Embryonic facial prominence (tissue), 1 donor: ENCODE data around the gene GNAZ.

ENCODE experiments used
- DNase-seq: peaks from one replicate; pipeline ENCODE4 v3.0.0-alpha.2; 2016; ENCODE audit errors: extremely low spot score

The GNAZ gene

DNA sequence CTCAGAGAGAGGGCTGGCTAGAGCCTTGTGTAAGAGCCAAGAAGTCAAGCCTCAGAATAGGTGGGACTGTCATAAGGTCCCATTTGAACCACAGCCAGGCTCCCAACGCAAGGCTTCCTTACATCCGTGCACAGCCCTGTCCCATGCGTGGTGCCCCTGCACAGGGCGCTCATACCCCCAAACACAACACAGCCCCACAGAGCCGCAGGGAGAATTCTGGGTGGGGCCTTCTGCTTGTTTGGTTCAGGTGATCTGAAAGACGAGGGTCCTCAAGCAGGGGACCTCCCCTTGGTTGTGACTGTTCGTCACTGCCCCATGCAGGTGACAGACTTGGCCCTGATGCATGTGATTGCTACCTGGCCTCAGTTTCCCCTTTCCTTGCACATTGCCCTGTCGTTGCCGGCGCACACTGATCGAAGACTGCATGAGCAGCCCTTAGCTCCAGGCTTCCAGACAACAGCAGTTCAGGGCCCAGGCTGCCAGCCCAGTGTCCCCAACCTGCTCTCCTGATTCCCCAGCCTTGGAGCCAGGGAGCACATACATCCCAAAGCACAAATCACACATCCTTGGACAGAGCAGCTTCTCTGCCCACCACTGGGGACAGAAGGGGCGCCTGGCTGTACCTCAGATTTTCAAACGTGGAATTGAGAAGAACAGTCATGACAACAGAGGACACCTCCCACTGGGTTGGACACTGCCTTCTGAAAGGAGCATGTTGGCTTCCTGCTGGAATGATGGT is 22.1 kb downstream of the GNAZ start:
- DNase-seq: no peak

DNA sequence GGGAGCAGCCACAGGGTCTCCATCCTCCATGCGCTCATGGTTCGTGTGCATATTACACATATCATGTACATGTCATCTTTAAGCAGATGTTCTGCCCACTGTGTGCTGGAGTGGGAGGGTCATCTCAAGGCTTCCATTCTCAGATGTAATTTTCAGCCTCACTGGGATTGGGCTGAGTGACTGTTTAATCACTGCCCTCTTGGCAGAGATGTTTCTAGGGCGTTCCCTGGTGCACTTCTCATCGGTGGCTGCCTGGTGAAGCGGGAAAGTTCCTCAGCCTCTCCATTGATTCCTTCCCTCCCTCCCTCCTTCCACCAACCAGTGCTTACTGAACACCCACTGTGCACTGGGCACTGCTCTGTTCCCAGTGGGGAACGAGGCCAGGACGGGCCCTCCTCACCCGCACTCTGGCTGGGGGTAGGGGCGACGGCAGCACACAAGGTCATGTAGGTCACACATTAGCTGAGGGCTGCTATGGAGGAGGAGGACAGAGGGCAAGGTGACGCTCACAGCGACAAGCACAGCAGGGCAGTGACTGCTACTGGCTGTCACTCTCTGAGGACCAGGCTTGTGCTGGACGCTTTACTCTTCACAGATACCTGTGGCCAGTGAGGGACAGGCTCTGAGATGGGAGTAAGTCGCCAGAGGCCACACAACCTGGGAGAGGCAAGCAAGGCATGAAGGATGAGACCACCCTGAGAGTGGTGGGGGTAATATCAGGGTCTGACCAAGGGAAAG is 22.9 kb downstream of the GNAZ start:
- DNase-seq: no peak

DNA sequence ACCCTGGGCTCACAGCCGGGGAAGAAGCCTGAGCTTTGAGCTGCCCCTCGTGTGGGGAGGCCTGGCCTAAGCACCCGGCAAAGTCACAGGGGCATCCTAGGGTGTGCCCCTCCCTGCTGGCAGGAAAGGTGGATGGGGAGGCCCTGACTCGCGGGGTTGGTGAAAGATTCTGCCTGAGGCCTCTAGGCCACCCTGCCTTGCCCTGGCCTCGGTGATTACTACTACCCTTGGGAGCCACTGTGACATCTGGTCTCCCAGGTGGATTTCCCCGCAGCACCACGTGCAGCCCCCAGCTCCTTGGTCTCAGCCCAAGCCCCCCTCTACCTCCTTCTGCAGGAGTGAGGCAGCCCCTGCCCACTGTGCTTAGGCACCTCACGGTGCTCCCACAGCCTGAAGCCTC is 23.9 kb downstream of the GNAZ start:
- no peak for DNase-seq

DNA sequence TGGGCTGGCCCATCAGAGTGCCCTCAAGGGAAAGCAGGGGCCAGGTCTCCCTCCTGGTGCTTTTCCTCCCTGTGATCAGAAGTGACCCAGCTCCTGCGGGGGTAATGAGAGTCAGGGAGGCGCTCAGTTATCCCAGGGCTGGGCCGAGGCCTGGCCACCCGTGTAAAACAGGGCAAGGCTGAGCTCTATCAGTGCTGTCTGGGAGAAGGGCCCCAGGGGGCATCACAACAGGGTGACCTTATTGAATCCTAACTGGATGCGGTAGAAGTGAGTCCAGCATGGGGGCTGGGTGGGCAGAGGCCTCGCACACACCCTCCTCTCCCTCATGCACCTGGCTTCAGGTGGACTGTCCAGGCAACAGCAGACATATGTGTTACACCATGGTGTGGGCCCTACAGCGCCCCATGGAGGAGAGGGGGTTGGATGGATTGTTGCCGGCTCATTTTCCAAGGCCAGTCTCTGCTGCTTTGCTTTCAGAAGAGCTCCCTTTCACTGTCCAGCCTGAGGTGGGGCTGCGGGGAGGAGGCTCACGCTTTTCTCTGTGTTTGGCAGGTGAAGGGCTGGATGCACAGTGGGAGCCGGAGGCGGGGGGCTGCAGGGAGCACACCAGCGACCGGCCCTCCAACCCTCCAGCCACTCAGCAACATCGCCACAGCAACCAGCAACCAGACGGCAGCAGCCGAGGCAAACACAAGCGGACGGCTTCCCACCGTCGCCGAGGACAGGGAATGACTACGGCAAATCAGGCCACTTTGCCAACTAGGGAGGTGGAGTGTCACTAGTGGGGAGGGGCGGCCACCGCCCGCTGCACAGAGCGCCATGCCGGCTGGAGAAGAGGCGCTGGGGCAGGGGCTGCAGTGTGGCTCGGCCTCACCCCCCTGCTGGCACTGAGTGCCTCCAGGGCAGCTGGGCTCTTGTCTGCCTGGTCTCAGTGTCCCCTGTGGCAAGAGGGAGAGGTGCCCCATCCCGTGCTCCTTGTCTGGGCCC is 24.7 kb downstream of the GNAZ start:
- no peak for DNase-seq

DNA sequence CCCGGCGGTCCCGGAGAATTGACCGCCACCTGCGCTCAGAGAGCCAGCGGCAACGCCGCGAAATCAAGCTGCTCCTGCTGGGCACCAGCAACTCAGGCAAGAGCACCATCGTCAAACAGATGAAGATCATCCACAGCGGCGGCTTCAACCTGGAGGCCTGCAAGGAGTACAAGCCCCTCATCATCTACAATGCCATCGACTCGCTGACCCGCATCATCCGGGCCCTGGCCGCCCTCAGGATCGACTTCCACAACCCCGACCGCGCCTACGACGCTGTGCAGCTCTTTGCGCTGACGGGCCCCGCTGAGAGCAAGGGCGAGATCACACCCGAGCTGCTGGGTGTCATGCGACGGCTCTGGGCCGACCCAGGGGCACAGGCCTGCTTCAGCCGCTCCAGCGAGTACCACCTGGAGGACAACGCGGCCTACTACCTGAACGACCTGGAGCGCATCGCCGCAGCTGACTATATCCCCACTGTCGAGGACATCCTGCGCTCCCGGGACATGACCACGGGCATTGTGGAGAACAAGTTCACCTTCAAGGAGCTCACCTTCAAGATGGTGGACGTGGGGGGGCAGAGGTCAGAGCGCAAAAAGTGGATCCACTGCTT is 25.5 kb downstream of the GNAZ start:
- no peak for DNase-seq

DNA sequence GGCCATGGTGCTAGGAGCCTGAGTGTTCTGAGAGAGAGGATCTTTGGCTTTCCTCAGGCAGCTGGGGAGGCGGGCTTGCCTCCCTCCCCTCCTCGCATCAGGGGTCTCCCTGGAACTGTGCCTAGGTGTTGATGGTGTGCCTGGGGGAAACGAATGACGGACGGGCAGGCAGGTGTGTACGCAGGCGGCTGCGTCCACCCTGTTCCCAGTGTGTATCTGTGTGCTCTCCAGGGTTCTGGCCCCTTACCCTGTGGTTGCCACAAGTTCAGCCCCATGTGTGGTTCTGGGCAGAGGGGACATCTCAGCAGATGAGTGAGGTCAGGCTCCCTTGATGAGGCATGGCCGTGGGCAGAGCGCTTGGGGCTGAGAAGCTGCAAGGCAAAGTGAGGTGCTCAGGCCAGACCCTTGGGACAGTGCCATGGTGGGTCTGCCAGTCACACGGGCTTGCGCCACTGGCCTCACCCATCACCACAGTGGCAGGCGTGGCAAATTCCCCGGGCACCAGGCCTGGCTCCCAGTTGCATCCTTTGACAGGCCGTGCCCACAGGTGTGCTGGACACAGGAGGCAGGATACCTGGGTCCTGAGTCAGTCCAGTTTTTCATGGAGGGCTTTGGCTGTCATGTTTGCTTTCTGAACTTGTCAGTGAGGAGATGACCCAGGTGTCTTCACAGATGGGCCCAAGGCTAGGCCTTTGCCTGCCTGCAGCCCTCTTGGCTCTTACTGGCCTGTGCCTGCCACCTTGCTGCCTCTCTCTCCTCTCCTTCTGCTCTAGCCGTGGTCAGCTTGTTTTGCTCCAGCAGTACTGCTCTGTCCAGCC is 27.3 kb downstream of the GNAZ start:
- DNase-seq: no peak

DNA sequence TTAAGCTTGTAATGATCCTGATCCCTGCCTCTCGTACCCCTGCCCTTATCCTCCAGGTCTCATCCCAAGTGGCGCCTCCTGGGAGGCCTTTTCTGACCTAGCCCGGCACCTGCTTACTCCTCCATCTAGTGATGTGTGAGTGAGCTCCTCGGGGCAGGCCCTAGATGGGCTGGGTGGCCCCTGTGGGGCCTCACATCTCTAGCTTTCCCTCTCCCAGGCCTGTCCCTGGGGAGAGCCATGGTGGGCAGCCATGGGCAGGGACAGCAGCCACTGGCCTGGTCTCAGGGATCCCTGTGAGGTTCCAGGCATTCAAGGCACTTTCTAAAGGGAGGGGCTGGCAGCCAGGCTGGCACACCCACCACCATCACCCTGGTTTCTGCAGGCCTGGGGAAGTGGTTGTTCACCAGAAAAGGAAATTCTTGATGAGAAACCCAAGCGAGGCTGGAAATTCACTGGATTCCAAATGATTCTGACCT is 27.9 kb downstream of the GNAZ start:
- DNase-seq: no peak

DNA sequence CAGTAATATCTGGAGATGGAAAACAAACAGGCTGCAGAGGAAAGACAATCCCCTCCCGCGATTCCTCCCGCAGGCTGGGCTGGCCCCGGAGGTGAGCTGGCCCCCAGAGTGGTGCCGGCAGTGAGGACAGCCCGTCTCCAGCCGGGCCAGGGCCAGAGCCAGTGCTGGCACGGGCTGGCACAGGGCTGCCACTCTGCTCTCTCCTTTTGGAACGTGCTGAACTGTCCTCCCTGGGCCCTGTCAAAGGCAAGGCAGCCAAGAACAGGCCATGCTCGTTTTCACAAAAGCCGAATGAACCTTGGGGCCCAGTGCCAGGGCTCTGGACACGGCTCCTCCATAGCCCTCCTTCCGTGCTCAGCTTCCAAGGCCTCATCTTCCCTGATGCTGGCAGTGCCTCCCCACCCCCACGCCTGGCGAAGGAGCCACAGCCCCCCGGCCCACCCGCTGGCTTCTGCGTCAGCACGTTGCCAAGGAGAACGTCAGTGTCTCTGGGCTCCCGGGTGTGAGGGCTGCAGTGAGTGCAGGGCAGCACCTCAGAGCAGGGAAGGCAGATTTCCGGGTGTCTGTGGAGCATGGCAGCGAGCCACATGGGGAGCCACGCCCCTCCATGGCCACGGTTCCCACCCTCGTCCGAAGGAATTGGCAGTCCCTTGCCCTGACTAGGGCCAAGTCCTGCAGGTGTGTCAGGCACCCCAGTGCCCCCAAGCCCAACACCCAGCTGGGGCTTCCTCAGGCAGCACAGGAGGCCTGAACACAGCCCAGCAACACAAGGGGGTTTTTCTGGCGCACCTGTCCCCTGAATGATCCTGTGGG is 28.6 kb downstream of the GNAZ start:
- DNase-seq: no peak

DNA sequence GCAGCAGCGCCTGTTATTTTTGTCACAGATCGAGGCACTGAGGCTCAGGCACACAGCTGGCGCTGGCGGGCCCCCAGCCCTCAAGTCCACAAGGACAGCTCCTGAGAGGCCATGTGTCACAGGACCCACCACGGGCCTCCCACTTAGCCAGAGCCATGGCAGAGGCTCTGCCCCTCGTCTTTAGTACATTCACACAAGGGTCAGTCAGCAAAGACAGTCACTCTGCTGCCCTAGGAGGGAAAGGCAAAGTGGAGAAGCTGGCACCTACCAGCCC is 29.1 kb downstream of the GNAZ start:
- DNase-seq: no peak

DNA sequence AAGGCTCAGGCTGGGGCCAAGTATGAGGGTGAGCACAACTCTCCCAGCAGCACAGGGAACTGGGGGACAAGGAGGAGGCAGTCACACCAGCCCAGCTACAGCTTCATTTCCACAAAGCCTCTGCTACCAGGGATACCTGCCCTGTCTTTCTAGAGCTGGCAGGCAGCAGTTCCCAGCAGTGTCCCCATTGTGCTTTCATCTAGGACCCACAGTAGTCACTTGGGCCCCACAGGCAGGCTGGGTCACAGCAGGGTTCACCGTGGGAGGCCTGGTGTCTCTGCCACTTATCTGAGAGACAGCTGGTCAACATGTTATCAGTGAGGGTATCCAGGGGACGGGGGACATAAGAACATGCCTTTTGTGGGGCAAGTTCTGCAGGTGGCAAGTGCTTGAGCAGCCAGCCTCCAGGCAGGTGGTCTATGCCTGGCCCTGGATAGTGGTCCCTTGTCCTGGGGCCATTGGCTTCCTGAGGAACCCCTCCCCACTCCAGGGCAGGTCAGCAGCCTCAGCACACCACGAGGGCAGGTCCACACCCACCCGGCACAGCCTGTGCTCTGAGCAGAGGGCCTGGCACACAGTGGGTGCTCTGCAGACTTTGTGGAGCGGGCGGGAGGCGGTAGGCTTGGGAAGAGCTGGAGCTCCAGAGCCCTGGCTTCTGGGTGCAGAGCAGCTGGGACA is 29.9 kb downstream of the GNAZ start:
- DNase-seq: no peak

DNA sequence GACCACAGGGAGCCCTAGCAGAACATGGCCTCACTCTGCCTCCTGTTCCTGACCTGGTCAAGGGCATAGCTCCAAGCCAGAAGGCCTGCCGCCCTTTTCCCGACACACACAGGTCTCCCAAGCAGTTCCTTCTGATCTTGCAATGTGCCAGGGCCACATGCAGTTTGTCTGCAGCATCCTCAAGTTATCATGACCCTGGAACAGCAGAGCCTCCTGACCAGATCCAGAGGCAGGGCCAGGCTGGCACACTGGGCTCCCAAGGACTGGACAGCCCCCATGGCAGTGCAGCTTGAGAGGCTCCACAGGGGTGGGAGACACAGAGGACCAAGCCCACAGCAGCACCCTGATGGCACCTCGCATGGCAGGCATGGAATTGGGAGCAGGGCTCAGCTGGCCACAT is 31.2 kb downstream of the GNAZ start:
- no peak for DNase-seq

DNA sequence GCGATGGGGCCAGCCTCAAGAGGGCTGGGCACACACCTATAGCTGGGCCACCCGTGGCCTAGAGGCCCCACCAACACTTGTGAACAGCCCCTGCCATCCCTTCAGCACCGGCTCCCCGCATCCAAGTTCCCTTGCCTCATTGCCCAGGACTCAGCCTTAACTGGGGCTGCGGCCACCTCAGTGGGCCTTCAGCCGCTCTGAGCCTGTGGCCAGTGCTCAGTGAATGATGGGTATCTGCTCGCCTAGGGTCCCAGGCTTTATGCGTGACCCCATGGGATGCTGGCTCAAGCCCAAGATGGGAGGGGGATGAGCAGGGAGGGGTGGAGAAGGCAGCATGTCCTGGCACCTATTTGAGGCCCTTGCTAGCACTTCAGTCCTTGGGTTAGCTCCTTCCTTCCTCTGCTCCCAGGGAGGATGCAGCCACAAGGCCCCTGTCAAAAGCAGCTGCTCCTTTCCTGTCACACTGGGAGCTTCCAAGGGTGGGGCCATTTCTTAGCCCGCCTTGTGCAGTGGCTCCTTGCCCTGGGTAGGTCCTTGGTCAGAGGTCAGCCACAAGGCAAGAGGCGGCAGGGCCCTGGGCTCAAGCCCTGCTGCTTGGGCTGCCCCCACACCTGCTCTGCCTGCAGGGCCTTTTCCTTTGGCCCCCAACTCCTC is 31.8 kb downstream of the GNAZ start:
- DNase-seq: no peak

DNA sequence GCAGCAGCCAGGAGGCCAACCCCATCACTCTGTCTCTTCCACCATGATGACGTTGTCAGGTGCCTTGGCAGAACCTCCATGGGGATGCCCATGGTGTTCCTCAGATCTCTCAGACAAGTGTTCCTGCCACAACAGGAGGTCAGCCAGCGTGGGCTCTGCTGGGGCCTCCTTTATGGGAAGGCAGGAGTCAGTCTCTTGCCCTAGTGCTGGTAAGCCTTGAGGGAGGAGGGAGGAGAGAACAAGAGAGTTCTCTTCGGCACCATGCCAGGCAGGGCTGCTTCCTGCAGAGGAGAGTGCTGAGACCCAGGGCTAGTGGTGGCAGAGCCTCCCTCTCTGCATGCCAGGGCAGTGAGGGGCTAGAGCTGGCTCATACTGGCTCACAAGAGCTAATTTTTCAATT is 32.5 kb downstream of the GNAZ start:
- DNase-seq: no peak

DNA sequence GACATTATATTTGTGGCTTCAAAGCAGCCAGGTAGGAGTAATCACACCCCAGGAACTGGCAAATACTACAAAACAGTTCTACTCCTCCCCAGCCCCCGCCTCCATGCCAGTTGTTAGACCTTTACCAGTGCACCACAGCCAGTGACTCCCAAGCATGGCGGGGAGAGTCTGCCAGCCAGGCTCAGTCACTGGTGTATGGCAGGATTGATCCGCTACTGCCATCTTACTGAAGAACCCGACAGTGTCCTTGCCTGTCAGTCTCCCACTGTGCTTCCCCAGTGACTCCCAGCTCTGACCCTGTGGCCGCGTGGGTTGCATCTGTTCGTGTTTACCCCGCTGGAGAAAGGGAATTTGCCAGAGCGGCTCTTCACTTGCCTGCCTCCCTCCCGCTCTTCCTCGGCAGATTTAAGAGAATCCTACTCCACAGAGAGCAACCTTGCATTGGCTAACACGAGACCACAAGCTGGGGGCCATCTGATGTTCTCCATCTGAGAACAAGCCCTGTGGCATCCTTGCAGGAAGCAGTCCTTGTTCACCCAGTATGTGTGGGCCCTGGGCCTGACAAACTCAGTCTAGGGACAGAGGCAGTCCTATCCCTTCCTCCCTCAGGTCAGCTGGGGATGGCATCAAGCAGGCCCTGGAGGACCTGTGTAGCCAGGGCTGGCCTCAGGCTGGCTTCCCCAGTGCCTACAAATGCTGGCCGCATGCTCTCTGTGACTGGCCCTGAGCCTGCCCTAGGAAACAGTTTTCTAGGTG is 33.1 kb downstream of the GNAZ start:
- no peak for DNase-seq

DNA sequence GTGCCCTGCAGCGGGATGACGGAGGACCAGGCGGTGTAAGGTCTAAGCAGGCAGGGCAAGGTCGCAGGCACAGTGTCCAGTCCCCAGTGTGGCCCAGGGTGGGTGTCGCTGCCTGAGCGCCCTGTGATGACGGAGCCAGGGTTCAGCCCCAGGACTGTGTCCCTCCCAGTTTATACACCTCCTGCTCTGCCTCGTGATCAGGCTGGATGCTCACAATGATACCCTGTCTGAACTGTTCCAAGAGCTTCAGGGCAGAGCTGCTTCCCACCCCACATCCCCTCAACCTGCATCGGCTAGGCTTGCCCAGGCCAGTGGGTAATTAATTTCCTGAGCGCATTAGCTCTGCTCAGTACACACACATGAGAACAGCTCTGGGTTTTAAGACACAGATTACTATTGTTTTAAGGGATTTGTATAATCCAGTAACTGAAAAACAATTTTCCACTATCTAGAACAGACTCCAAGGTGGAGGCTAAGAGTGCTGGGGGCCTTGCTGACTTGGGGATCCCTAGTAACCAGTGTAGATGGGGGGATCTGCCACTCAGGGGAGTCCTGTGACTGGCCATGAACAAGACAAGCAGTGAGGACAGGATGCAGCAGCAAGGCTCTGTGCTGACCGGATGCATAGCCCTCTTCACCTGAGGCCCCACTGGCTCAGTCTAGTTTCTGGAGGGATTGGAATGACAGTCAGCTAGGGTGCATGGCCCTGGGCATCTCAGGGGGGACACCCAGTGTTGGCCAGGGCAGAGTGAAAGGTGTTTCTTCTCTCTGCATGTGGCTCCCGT is 34.1 kb downstream of the GNAZ start:
- no peak for DNase-seq

DNA sequence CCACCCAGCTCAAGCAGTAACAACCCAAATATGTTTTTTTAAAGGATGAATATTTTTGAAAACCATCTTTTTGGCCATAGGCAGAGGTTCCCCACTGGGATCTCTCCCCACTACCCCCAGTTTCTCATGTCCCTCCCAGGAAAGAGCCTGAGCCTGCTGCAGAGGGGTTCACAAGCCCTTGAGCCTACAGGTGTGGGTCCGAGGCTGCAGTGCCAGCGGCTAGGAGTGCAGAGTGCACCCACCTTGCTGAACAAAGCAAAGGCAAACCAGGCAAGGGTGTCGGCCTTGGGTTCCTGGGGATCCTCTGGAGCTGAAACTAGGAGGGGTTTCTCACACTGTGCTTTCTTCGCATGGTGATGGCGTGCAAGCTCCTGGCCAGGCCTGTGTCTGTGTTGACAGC is 35.0 kb downstream of the GNAZ start:
- DNase-seq: no peak

DNA sequence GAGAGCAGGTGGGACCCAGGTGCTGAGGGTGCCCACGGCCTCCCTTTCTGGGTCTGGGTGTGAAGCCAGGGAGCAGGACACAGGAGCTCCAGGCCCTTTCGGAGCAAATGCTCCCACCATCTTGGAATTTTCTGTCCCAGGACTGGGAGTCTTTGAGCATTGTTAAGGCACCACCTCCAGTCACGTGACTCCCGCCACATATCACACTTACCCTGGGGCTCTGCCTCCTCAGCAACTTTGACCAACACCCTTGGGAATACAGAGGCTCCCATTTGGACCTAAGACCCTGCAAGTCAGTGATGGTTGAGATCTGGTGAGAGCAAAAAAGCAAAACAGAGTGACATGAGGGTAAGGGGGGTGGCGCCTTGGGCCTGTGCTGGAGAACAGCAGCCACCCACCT is 35.6 kb downstream of the GNAZ start:
- no peak for DNase-seq

DNA sequence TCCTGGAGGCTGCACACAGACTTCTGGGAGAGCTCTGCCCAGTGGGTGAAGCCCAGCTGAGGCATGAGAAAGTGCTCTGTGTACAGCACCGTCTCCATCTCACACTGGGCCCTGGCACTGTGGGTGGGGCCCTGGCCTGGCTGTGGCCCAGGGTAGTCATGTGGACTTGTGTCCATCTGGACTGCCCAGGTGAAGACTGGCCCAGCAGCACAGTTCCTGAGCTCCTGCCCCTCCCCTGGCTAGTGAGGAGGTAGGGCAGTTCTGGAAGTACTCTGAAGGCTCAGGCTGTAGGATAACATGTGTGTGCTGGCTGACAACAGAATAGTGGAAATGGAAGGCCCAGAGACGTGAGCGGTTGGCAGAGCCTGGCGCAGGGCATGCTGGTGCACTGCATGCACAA is 36.0 kb downstream of the GNAZ start:
- no peak for DNase-seq
